ENCODE results near the gene BMPR1B.

DNA sequence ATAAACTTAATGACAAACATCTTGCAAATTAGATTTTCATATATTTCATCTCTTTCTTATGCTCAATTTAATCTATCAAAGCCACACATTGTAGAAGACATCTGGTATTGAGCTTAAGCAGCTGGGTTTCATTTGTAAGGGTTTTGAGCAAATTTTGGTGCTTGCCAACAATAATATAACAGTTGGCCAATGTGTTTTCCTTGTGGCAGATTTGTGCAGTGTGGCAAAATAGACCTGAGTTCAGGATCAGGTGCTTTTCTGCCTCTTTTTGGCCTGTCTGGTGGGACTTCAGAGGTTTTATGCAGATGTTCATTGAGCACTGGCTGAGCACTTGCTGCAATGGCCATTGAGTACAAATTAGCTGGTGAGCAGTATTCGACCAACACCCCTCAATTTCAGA is 301.9 kb downstream of the BMPR1B start:
- TF ChIP-seq POLR2A (IDR thresholded peaks at IDR 0.05): no peak
- TF ChIP-seq, protein P1, sequence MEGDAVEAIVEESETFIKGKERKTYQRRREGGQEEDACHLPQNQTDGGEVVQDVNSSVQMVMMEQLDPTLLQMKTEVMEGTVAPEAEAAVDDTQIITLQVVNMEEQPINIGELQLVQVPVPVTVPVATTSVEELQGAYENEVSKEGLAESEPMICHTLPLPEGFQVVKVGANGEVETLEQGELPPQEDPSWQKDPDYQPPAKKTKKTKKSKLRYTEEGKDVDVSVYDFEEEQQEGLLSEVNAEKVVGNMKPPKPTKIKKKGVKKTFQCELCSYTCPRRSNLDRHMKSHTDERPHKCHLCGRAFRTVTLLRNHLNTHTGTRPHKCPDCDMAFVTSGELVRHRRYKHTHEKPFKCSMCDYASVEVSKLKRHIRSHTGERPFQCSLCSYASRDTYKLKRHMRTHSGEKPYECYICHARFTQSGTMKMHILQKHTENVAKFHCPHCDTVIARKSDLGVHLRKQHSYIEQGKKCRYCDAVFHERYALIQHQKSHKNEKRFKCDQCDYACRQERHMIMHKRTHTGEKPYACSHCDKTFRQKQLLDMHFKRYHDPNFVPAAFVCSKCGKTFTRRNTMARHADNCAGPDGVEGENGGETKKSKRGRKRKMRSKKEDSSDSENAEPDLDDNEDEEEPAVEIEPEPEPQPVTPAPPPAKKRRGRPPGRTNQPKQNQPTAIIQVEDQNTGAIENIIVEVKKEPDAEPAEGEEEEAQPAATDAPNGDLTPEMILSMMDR (IDR thresholded peaks at IDR 0.05): no peak
- TF ChIP-seq POLR2AphosphoS5 (IDR thresholded peaks at IDR 0.05): no peak
- no peak for TF ChIP-seq EP300 (IDR thresholded peaks at IDR 0.05)
